Esophagus muscularis mucosa (tissue), 4 donors: ENCODE data around the gene LRRC63. TPM values are rescaled to one million over a fixed set of nuclear protein-coding genes. Genes with fewer than 3 reads are reported as not detected.
A peak's percentile ranks its signal among the peaks of the same experiment; 100 is the strongest.
"Not testable (repeated sequence)": the region's sequence is repeated elsewhere in the genome, so short reads cannot be mapped to it uniquely, and the experiment has no call there.

Source experiments
- DNase-seq: peaks from one replicate; pipeline ENCODE4 v3.0.0-alpha.2; 2017; ENCODE audit errors: extremely low spot score
- H3K27ac ChIP-seq, 4 donors: fragments of 200-600 bp; sonication (generic); replicated peaks in 1 of 4; 1 replicate in 3 of 4; 2 replicates in 1 of 4; pipeline ENCODE4 v1.5.1; 2016 to 2019; ENCODE audit warnings: mild to moderate bottlenecking in 1 of 4
- H3K27me3 ChIP-seq, 4 donors: fragments of 200-600 bp; sonication (generic); one replicate each; pipeline versions ENCODE4 v1.5.1 to v1.6.0; 2016 to 2019
- H3K36me3 ChIP-seq, 4 donors: fragments of 200-600 bp; sonication (generic); one replicate each; pipeline ENCODE4 v1.5.1; 2016 to 2019
- H3K4me1 ChIP-seq, 4 donors: fragments of 200-600 bp; sonication (generic); one replicate each; pipeline ENCODE4 v1.5.1; 2016 to 2019
- H3K4me3 ChIP-seq, 4 donors: fragments of 200-600 bp; sonication (generic); 1 replicate in 2 of 4; 2 replicates in 2 of 4; pipeline ENCODE4 v1.5.1; 2016 to 2019; ENCODE audit warnings: mild to moderate bottlenecking in 4 of 4, moderate library complexity in 1 of 4
- H3K9me3 ChIP-seq, 4 donors: fragments of 200-600 bp; sonication (generic); 1 replicate in 3 of 4; 2 replicates in 1 of 4; pipeline ENCODE4 v1.5.1; 2016 to 2019
- EP300 ChIP-seq: sonication (generic); formaldehyde crosslinking; IDR thresholded peaks from one replicate; pipeline ENCODE4 v1.6.1; 2017; ENCODE audit warnings: antibody characterized with exemption
- POLR2A ChIP-seq: fragments of 450-650 bp; IDR thresholded peaks from one replicate; pipeline ENCODE4 v1.6.1; 2017; ENCODE audit warnings: antibody characterized with exemption, moderate library complexity, mild to moderate bottlenecking, low read depth
- POLR2AphosphoS5 ChIP-seq, 2 donors: sonication (generic); formaldehyde crosslinking; IDR thresholded peaks; one replicate each; pipeline ENCODE4 v1.6.1; 2017; ENCODE audit warnings: antibody characterized with exemption in 2 of 2
- WGBS: methylation state at CpG from one replicate; pipeline ENCODE4 v1.1.5; 2018; 5-methylcytosine and 5-hydroxymethylcytosine counted together
- intact Hi-C: fragments of 100-400 bp; cut with DNase I; formaldehyde crosslinking; loops from one replicate; pipeline ENCODE4 v1.15.1; 2023
- total RNA-seq, 4 donors: library from RNA; depleted of rRNA; stranded (reverse); fragments of >200 nt; gene quantifications; one replicate each; pipeline versions ENCODE4 v1.1.0 to v1.2.1, GENCODE V29; 2016
- TF ChIP-seq, protein P1 (sequence below), 3 experiments: fragments of 200-600 bp in 2 of 3; fragments of 450-650 bp in 1 of 3; sonication (generic) in 2 of 3; IDR thresholded peaks; one replicate each; pipeline ENCODE4 v1.5.1; 2017 to 2019; ENCODE audit warnings: antibody characterized with exemption in 3 of 3, mild to moderate bottlenecking in 2 of 3, moderate library complexity in 1 of 3

Gene LRRC63, protein sequence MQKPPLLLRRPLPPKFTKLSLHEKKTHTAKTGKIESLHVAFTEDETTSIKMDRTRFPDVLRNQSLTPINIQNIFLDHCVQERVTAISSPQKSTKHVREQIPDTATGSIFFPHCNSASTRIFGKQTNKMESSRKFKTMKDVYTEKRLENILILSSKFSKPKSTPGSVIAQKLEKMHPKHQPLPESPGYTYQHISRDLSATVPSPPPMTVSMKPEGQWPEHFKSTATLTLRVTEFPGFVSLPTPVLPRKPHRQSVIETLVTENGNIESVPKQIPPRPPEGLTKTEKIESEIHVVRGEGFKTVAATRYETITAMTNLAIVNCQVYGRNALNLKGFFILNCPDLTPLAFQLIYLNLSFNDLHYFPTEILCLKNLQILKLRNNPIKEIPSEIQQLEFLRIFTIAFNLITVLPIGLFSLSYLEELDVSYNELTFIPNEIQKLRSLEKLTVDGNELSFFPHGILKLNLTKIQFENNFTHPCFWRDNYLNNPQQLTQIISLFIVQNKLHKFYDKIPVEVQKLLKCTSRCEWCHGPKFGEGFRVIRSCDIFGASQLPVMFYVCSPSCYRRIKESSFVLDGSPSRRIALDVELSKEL
- total RNA-seq: under 1 TPM in 1 of 4 donors, not detected in 3; 0.19 TPM

DNA sequence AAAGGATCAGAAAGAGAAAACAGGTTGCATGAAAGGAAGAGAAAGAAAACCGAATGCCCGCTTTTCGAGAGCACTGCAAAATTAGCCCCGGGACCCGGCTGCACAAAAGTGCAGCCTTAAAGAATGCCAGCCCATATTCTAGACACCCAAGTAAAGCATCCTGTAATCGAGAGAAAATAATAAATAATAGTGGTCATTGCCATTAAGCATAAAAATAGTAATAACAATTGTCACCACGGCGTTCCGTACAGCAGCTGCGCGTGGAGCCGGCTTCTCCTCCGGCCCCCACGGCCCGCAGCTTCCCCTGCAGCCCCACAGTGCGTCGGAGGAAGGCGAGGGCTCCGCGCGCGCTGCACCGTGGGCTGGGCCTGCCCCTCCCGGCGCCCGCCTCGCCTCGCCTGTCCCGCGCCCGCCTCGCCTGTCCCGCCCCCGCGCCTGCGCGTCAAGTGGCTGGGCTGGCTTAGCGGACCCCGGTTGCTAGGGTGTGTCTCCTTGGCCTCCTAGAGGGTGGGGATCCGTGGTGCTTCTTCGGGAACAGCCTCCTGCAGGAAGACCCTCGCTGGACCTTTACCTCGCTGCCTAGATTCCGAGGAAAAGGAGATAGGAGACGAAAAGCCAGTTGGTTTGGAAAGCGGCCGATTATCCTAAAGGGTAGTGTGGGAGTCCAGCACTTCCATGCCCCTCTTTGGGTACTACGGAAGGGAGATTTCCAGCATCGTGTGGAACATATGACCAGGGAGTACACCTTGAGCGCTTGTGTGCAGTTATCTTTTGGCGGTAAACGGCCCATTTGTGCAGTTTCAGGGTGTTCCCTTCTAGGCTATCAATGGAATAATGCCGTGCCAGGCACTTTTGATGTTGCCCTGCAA lies at the start of gene LRRC63:
LRRC63 (plus strand) TSS at position 446 of the 869 bp plus-strand sequence. CDS start 1,107 bp downstream, outside the sequence.
- intact Hi-C loops: no loop called here
- H3K9me3 ChIP-seq: no peaks in the 10 kb centered on the region

DNA sequence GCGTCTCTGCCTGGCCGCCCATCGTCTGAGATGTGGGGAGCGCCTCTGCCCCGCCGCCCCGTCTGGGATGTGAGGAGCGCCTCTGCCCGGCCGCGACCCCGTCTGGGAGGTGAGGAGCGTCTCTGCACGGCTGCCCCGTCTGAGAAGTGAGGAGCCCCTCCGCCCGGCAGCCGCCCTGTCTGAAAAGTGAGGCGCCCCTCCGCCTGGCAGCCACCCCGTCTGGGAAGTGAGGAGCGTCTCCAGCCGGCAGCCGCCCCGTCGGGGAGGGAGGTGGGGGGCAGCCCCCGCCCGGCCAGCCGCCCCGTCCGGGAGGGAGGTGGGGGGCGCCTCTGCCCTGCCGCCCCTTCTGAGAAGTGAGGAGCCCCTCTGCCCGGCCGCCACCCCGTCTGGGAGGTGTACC lies 49.0 kb upstream of the LRRC63 start:
- DNase-seq, H3K27me3 ChIP-seq, H3K4me1 ChIP-seq, H3K9me3 ChIP-seq, H3K27ac ChIP-seq, H3K36me3 ChIP-seq, H3K4me3 ChIP-seq: not testable (repeated sequence)
- intact Hi-C loops: loop anchor here (10.0 kb wide), 1 partner anchor 648 kb away; no protein-coding TSS in a partner anchor
- WGBS: 94% methylated on average over 5 of the region's 36 CpGs

More for the DNA sequence above, at the start of gene LRRC63:
- WGBS: 6% methylated on average over 32 of the region's 53 CpGs
- Histone ChIP-seq H3K4me1 (peaks cover 4 to 18% (median 16%) of the 10 kb centered on the region in 4 donors), H3K36me3 (no peaks in the 10 kb centered on the region), H3K27ac (no peak within 1 kb of the TSS), H3K27me3 (no peaks in the 10 kb centered on the region), H3K4me3 (peak within 1 kb of the TSS; percentile 49 to 66 (median 55))
- DNase-seq: no peak
- TF ChIP-seq, protein P1, sequence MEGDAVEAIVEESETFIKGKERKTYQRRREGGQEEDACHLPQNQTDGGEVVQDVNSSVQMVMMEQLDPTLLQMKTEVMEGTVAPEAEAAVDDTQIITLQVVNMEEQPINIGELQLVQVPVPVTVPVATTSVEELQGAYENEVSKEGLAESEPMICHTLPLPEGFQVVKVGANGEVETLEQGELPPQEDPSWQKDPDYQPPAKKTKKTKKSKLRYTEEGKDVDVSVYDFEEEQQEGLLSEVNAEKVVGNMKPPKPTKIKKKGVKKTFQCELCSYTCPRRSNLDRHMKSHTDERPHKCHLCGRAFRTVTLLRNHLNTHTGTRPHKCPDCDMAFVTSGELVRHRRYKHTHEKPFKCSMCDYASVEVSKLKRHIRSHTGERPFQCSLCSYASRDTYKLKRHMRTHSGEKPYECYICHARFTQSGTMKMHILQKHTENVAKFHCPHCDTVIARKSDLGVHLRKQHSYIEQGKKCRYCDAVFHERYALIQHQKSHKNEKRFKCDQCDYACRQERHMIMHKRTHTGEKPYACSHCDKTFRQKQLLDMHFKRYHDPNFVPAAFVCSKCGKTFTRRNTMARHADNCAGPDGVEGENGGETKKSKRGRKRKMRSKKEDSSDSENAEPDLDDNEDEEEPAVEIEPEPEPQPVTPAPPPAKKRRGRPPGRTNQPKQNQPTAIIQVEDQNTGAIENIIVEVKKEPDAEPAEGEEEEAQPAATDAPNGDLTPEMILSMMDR (IDR thresholded peaks at IDR 0.05): no peak
- TF ChIP-seq POLR2AphosphoS5 (IDR thresholded peaks at IDR 0.05): peak in 1 of 2 donors; percentile 46

DNA sequence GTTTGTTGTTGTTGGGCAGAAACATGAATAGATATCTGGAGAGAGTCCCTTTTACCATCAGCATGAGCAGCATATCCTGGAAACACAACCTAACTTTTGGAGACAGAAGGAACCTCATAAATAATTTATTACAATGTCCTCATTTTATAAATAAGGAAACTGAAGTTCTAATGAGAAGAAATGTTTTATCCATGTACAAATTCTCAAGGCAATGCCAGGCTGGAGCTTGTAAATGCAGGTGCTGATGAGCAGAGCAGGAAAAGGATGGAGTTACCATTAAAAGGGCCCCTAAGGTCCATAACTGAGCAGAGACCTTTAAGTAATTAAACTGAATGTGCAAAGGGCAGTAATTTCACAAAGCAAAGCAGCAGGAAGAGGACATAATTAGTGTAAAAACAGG lies 47.1 kb upstream of the LRRC63 start:
- H3K4me1 ChIP-seq: peaks cover 0 to 6% (median 0%) of the 10 kb centered on the region in 4 donors
- H3K9me3 ChIP-seq: no peaks in the 10 kb centered on the region
- peaks cover 0 to 8% (median 0%) of the 10 kb centered on the region in 4 donors for H3K27me3 ChIP-seq
- DNase-seq: no peak
- no peak overlapping the region for H3K27ac ChIP-seq
- intact Hi-C loops: loop anchor here (10.0 kb wide), 1 partner anchor 650 kb away; no protein-coding TSS in a partner anchor
- H3K36me3 ChIP-seq: no peaks in the 10 kb centered on the region
- TF ChIP-seq POLR2AphosphoS5 (IDR thresholded peaks at IDR 0.05): no peak
- no peak for TF ChIP-seq POLR2A
- no peak for TF ChIP-seq EP300
- TF ChIP-seq, protein P1 (IDR thresholded peaks at IDR 0.05): no peak
- H3K4me3 ChIP-seq: no peak overlapping the region

DNA sequence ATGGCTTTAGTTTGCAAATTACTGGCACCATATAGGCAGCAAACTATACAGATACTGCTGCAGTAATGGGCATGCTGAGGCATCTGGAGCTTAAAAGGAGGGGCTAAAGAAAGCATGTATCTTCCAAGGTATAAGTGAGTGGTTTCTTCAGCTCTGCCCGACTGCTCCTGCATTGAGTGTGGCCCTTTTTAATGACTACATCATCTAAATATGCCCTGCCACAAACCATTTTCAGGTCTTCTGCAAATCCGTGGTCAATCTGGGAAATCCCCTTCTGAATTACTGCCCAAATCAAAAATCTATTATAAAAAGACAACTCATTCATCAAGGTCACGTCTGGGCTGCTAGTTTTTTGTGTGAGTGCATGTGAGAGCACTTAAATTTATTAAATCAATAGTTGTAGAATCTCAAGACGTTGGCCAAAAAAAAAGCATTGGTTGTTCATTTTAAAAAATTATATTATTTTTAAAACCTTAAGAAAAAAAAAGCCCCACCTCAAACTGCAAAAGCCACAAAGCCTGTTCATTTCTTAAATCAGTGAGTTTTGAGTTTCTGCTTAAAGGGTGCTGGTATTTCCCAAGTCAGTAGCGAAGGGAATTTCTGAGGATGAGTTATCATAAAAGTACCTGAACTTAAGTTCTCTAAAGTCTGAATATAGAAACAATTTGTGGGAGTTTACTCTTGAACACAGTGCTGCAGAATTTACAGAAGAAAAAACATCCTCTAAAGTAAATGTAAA lies 46.1 kb upstream of the LRRC63 start:
- intact Hi-C loops: loop anchor here (10.0 kb wide), 1 partner anchor 651 kb away; no protein-coding TSS in a partner anchor
- Histone ChIP-seq H3K4me3 (no peak overlapping the region), H3K27ac (no peak overlapping the region), H3K9me3 (no peaks in the 10 kb centered on the region), H3K4me1 (peaks cover 0 to 5% (median 0%) of the 10 kb centered on the region in 4 donors), H3K36me3 (no peaks in the 10 kb centered on the region), H3K27me3 (peaks cover 0 to 8% (median 0%) of the 10 kb centered on the region in 4 donors)
- DNase-seq: no peak
- no peak for TF ChIP-seq POLR2A
- TF ChIP-seq EP300: no peak
- TF ChIP-seq, protein P1 (IDR thresholded peaks at IDR 0.05): no peak
- TF ChIP-seq POLR2AphosphoS5 (IDR thresholded peaks at IDR 0.05): no peak
- 45% methylated on average over 5 of the region's 5 CpGs for WGBS
